ES-I3 (cell line): ENCODE data around the gene RBM47.

Source experiments
- H3K36me3 ChIP-seq: 2 replicates; pipeline ENCODE4 v1.6.1; 2013; ENCODE audit warnings: mild to moderate bottlenecking, low read length, control low read depth, moderate library complexity; ENCODE audit not compliant: insufficient read depth
- H3K4me1 ChIP-seq: 2 replicates; pipeline ENCODE4 v1.6.1; 2013; ENCODE audit warnings: mild to moderate bottlenecking, control low read depth, low read length; ENCODE audit not compliant: insufficient read depth
- H3K9ac ChIP-seq: 2 replicates; pipeline ENCODE4 v1.6.1; 2013; ENCODE audit warnings: low read depth, mild to moderate bottlenecking, low read length, moderate library complexity
- H3K9me3 ChIP-seq: 2 replicates; pipeline ENCODE4 v1.6.1; 2013; ENCODE audit warnings: mild to moderate bottlenecking, low read length, moderate library complexity; ENCODE audit not compliant: control insufficient read depth, insufficient read depth

Gene RBM47

GRCh38 chr4:40514497-40514951 is 115.1 kb downstream of the RBM47 start:
- peaks cover 25% of the 10 kb centered on the region for H3K4me1 ChIP-seq
- H3K9me3 ChIP-seq, result no peaks in the 10 kb centered on the region
- H3K36me3 ChIP-seq, result no peaks in the 10 kb centered on the region
- no peak overlapping the region for H3K9ac ChIP-seq

- no peaks in the 10 kb centered on the region for H3K36me3 ChIP-seq
- no peaks in the 10 kb centered on the region for H3K9me3 ChIP-seq
- H3K9ac ChIP-seq, result no peak overlapping the region
- H3K4me1 ChIP-seq, result peaks cover 18% of the 10 kb centered on the region
Measured at GRCh38 chr4:40511036-40511614, 118.5 kb downstream of the RBM47 start.

- no peak overlapping the region for H3K9ac ChIP-seq
- H3K9me3 ChIP-seq, result no peaks in the 10 kb centered on the region
- H3K4me1 ChIP-seq, result no peaks in the 10 kb centered on the region; the same call in 1 of the 2 replicates
Measured at GRCh38 chr4:40507977-40508376, 121.7 kb downstream of the RBM47 start.

GRCh38 chr4:40506492-40506891 is 123.2 kb downstream of the RBM47 start:
- no peaks in the 10 kb centered on the region for H3K9me3 ChIP-seq
- H3K4me1 ChIP-seq, result no peaks in the 10 kb centered on the region; the same call in 1 of the 2 replicates
- no peak overlapping the region for H3K9ac ChIP-seq
- no peaks in the 10 kb centered on the region for H3K36me3 ChIP-seq

More at GRCh38 chr4:40507977-40508376, 121.7 kb downstream of the RBM47 start:
- H3K36me3 ChIP-seq, result no peaks in the 10 kb centered on the region

GRCh38 chr4:40506066-40506465 is 123.6 kb downstream of the RBM47 start:
- Histone ChIP-seq H3K9ac (no peak overlapping the region), H3K36me3 (peaks cover 3% of the 10 kb centered on the region; the same call in 1 of the 2 replicates), H3K9me3 (no peaks in the 10 kb centered on the region), H3K4me1 (no peaks in the 10 kb centered on the region; the same call in 1 of the 2 replicates)

GRCh38 chr4:40502934-40503333 is 126.7 kb downstream of the RBM47 start:
- Histone ChIP-seq H3K9me3 (no peaks in the 10 kb centered on the region), H3K4me1 (no peaks in the 10 kb centered on the region; the same call in 1 of the 2 replicates), H3K9ac (no peak overlapping the region), H3K36me3 (peaks cover 4% of the 10 kb centered on the region; the same call in 1 of the 2 replicates)

- no peaks in the 10 kb centered on the region; the same call in 1 of the 2 replicates for H3K4me1 ChIP-seq
- H3K9ac ChIP-seq, result no peak overlapping the region
- no peaks in the 10 kb centered on the region for H3K9me3 ChIP-seq
- H3K36me3 ChIP-seq, result peaks cover 4% of the 10 kb centered on the region; the same call in 1 of the 2 replicates
Measured at GRCh38 chr4:40502220-40502619, 127.4 kb downstream of the RBM47 start.

- Histone ChIP-seq H3K4me1 (no peaks in the 10 kb centered on the region), H3K9me3 (no peaks in the 10 kb centered on the region), H3K36me3 (peaks cover 4% of the 10 kb centered on the region; the same call in 1 of the 2 replicates), H3K9ac (no peak overlapping the region)
Measured at GRCh38 chr4:40500781-40501180, 128.9 kb downstream of the RBM47 start.

- no peak overlapping the region for H3K9ac ChIP-seq
- no peaks in the 10 kb centered on the region for H3K36me3 ChIP-seq
- no peaks in the 10 kb centered on the region for H3K9me3 ChIP-seq
- H3K4me1 ChIP-seq, result no peaks in the 10 kb centered on the region
Measured at GRCh38 chr4:40493160-40493559, 136.5 kb downstream of the RBM47 start.

GRCh38 chr4:40492691-40493090 is 137.0 kb downstream of the RBM47 start:
- Histone ChIP-seq H3K4me1 (no peaks in the 10 kb centered on the region), H3K36me3 (no peaks in the 10 kb centered on the region), H3K9me3 (no peaks in the 10 kb centered on the region), H3K9ac (no peak overlapping the region)

- no peaks in the 10 kb centered on the region for H3K4me1 ChIP-seq
- H3K36me3 ChIP-seq, result no peaks in the 10 kb centered on the region
- no peaks in the 10 kb centered on the region for H3K9me3 ChIP-seq
- H3K9ac ChIP-seq, result no peak overlapping the region
Measured at GRCh38 chr4:40490481-40490880, 139.2 kb downstream of the RBM47 start.

- H3K9me3 ChIP-seq, result no peaks in the 10 kb centered on the region
- H3K36me3 ChIP-seq, result no peaks in the 10 kb centered on the region
- no peak overlapping the region for H3K9ac ChIP-seq
- no peaks in the 10 kb centered on the region for H3K4me1 ChIP-seq
Measured at GRCh38 chr4:40489961-40490360, 139.7 kb downstream of the RBM47 start.

- H3K36me3 ChIP-seq, result no peaks in the 10 kb centered on the region
- H3K4me1 ChIP-seq, result peaks cover 20% of the 10 kb centered on the region
- H3K9me3 ChIP-seq, result no peaks in the 10 kb centered on the region
- H3K9ac ChIP-seq, result no peak overlapping the region
Measured at GRCh38 chr4:40486534-40486933, 143.1 kb downstream of the RBM47 start.

- Histone ChIP-seq H3K9me3 (no peaks in the 10 kb centered on the region), H3K4me1 (peaks cover 20% of the 10 kb centered on the region), H3K9ac (no peak overlapping the region), H3K36me3 (no peaks in the 10 kb centered on the region)
Measured at GRCh38 chr4:40484346-40485090, 145.1 kb downstream of the RBM47 start.
